AG04450 (cell line): ENCODE data around the gene GPR62. TPM values are rescaled to one million over a fixed set of nuclear protein-coding genes. Genes with fewer than 3 reads are reported as not detected.
A peak's percentile ranks its signal among the peaks of the same experiment; 100 is the strongest.

ENCODE experiments used
- CTCF ChIA-PET: fragments of 300-600, 350-600 bp; formaldehyde crosslinking; extraction: SDS; loops from one replicate; lab custom pipeline; 2022; ENCODE audit warnings: antibody characterized with exemption, inconsistent platforms; lab: Charles Lee
- POLR2A ChIA-PET: fragments of 350-600 bp; formaldehyde crosslinking; extraction: SDS; loops from one replicate; lab custom pipeline; 2021; ENCODE audit warnings: antibody characterized with exemption, inconsistent platforms; lab: Yijun Ruan, JAX
- DNase-seq: peaks from one replicate; pipeline ENCODE4 v3.0.0-alpha.2; 2011; ENCODE audit warnings: low read depth, low spot score
- H3K27ac ChIP-seq: one replicate; pipeline ENCODE4 v1.5.1; 2012; ENCODE audit warnings: low read depth, low read length, control low read depth
- H3K27me3 ChIP-seq: one replicate; pipeline ENCODE4 v1.6.0; 2012; ENCODE audit warnings: low read length; ENCODE audit not compliant: control insufficient read depth, insufficient read depth
- H3K4me3 ChIP-seq: 2 replicates; pipeline ENCODE4 v1.5.1; 2011; ENCODE audit warnings: mild to moderate bottlenecking, low read depth, low read length, control low read depth
- H3K9me3 ChIP-seq: 2 replicates; pipeline ENCODE4 v1.5.1; 2012; ENCODE audit warnings: low read length; ENCODE audit not compliant: control insufficient read depth, insufficient read depth
- polyA plus RNA-seq: library from polyadenylated mRNA; depleted of rRNA; stranded (reverse); fragments of >200 nt; gene quantifications from 2 replicates; pipeline ENCODE4 v1.2.3, GENCODE V29; 2011
- TF ChIP-seq, protein P1 (sequence below): IDR thresholded peaks from 2 replicates; pipeline ENCODE4 v1.5.1; 2011; ENCODE audit warnings: low read depth, low read length, control low read depth, inconsistent platforms

GPR62 gene
- polyA plus RNA-seq, 1 experiment = not detected

DNA sequence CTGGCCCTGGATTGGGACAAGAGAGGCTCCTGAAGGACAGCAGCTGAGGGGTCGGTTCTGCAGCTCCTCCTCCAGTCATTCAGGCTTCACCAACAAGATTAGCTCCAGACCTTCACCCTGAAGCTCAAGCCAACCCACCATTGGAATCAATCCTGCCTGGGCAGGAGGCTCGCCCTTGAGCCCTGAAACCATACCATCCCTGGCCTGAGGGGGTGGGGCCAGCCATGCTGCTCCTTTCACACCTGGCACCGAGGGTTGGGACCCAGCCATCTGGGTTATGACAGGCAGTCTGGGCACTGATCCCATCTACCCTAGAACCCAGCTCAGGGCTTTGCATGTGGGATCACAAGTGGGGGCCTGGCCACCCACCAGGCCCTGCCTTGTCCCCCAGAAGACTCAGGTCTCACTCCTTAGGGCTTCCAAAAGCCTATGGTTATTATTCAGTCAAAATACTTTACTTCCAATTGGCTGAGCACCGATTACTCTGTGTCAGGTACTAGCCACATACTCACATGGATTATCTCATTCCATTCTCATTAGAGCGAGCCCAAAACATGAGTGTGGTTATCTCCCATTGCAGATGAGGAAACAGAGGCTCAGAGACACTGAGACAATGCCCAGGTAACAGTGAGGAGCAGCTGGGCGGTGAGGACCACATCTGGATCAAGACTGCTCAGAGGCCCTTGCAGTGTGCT is 15.6 kb downstream of the GPR62 start:
- TF ChIP-seq, protein P1, sequence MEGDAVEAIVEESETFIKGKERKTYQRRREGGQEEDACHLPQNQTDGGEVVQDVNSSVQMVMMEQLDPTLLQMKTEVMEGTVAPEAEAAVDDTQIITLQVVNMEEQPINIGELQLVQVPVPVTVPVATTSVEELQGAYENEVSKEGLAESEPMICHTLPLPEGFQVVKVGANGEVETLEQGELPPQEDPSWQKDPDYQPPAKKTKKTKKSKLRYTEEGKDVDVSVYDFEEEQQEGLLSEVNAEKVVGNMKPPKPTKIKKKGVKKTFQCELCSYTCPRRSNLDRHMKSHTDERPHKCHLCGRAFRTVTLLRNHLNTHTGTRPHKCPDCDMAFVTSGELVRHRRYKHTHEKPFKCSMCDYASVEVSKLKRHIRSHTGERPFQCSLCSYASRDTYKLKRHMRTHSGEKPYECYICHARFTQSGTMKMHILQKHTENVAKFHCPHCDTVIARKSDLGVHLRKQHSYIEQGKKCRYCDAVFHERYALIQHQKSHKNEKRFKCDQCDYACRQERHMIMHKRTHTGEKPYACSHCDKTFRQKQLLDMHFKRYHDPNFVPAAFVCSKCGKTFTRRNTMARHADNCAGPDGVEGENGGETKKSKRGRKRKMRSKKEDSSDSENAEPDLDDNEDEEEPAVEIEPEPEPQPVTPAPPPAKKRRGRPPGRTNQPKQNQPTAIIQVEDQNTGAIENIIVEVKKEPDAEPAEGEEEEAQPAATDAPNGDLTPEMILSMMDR = no peak
- Histone ChIP-seq H3K27ac (no peak overlapping the region), H3K27me3 (no peaks in the 10 kb centered on the region), H3K4me3 (no peak overlapping the region), H3K9me3 (peaks cover 3% of the 10 kb centered on the region; the same call in 1 of the 2 replicates)
- no peak for DNase-seq
- ChIA-PET POLR2A (no interaction called here), CTCF (interaction anchor here (2.3 kb wide), 1 partner anchor 29 kb away, joined by 12 read pairs; the partner anchor contains the start of gene RRP9)

DNA sequence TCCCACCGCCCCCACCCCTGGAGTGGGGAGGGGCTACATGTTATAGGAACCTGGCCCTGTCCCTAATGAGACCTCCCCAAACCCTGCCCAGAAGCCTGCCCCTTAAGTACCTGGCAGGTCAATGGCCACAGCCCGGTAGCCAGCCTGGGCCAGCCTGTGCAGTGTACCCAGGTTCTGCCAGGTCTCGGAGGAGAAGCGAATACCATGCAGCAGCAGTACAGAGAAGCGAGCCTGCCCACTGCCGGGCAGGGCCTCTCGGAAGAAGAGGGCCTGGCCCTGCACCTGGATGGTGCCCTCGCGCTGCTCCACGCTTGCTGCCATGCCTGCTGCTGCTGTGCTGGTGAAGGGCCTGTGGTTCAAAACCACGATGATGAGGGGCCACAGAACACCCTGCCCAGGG is 16.2 kb downstream of the GPR62 start:
- ChIA-PET CTCF (no interaction called here), POLR2A (no interaction called here)
- peaks cover 3% of the 10 kb centered on the region; the same call in 1 of the 2 replicates for H3K9me3 ChIP-seq
- no peak for DNase-seq
- H3K27ac ChIP-seq = peak overlapping the region; percentile 11
- H3K4me3 ChIP-seq = no peak overlapping the region
- TF ChIP-seq, protein P1 = no peak
- H3K27me3 ChIP-seq = no peaks in the 10 kb centered on the region

DNA sequence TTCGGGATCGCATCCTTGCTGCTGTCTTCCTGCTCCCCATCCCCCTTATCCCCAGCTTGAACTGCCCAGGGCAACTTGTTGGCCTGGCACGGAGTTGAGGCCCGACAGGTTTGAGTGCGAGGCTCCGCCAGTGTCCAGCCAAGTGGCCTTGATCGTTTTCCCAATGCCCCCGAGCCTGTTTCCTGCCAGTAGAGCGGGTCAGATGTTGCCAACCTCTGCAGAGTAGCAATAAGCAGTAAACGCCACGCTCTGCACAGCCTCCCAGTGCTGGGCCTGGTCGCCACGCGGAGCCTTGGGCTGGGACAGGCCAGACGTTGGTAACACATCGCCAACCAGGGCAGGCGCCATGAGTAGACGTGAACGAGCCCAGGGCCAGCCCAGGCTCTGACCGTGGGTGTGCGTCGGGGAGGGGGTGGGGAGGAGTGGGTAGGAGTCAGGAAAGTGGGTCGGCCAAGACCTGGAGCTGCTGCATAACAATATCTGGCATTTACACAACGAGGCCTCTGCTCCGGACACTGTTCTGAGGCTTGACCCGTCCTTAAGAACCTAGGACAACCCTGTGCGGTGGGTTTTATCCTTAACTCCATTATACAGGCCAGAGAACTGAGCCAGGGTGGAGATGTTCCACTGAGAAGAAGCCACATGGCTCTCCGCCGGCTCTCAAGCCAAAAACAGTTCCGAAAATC is 19.2 kb downstream of the GPR62 start:
- Histone ChIP-seq H3K27ac (peak overlapping the region; percentile 47), H3K9me3 (peaks cover 3% of the 10 kb centered on the region; the same call in 1 of the 2 replicates), H3K27me3 (no peaks in the 10 kb centered on the region), H3K4me3 (peak overlapping the region; percentile 91)
- CTCF ChIA-PET = interaction anchor here (0.5 to 3.4 kb wide), 11 partner anchors 9 to 113 kb away, joined by 3 to 48 read pairs (median 5); partner anchors contain the start of genes ACY1, PARP3, RPL29 and RRP9
- TF ChIP-seq, protein P1 = no peak
- POLR2A ChIA-PET = interaction anchor here (0.9 to 2.3 kb wide), 5 partner anchors 8 to 32 kb away, joined by 3 to 20 read pairs (median 8); partner anchors contain the start of genes PARP3, RPL29 and RRP9
- no peak for DNase-seq

DNA sequence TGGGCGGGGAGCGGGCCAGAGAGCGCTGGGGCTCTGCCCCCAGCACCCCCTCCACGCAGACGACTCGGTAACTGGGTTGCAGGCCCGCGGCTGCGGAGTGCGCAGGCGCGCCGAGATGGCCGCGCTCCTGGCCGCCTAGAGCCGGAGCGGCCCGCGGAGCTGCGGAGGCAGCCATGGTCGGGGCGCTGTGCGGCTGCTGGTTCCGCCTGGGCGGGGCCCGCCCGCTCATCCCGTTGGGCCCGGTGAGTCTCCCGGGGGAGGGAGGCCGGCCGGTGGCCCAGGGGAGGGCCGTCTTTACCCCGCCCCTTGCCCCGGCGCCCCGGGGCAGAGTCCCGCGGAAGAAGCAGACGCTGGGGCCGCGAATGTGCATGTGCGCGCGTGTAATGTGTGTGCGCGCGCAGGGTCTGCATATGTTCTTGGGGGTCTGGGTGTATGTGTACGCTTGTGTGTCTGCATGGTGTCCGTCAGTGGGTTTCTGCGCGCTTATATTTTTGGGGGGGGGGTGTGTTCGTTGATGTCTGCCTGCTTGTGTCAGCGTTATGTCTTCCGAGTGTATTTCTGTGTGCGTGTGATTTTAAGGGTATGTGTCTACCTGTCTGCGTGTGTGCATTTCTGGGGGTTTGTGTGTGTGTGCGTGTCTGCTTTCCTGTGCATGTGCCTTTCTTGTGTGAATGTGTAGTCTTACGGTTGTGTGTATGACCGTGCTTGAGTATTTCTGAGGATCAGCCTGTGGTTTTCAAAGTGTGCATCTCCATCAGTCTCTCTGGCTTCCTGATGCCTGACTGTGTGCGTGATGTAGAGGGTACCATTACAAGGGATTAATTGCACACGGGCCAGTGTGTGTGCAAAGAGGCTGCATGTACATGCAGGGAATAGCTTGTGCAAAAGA is 20.0 kb downstream of the GPR62 start, which contains the start of gene ABHD14A:
Gene ABHD14A (plus strand): TSS at position 102 of the 889 bp plus-strand sequence. CDS start 72 bp downstream, at position 174.
- H3K4me3 ChIP-seq = peak within 1 kb of the TSS; percentile 91
- ChIA-PET CTCF (interaction anchor here (0.6 to 3.4 kb wide), 5 partner anchors 8 to 542 kb away, joined by 3 to 48 read pairs (median 6); partner anchors contain the start of genes ACY1, PARP3 and RRP9), POLR2A (interaction anchor here (0.6 to 0.9 kb wide), 2 partner anchors 9 to 644 kb away, joined by 3 read pairs; no protein-coding TSS in a partner anchor)
- no peaks in the 10 kb centered on the region for H3K27me3 ChIP-seq
- TF ChIP-seq, protein P1 = no peak
- peak within 1 kb of the TSS; percentile 47 for H3K27ac ChIP-seq
- no peak for DNase-seq
- peaks cover 3% of the 10 kb centered on the region; the same call in 1 of the 2 replicates for H3K9me3 ChIP-seq
